DOHH2 (cell line): ENCODE results near the gene FHOD3.

ENCODE experiments used
- H3F3A ChIP-seq: fragments of 200-600 bp; sonication (generic), shearing (Covaris generic); 2 replicates; pipeline ENCODE4 v1.6.0; 2016; ENCODE audit warnings: antibody characterized with exemption, mild to moderate bottlenecking; ENCODE audit not compliant: control insufficient read depth, insufficient read depth
- H3K27ac ChIP-seq: fragments of 200-600 bp; sonication (generic); 2 replicates; pipeline ENCODE4 v1.5.1; 2014; ENCODE audit warnings: low read depth, mild to moderate bottlenecking, low read length, moderate library complexity
- H3K27me3 ChIP-seq: fragments of 200-600 bp; sonication (generic); 2 replicates; pipeline ENCODE4 v1.6.1; 2014; ENCODE audit warnings: mild to moderate bottlenecking, low read length, mixed read lengths; ENCODE audit not compliant: control insufficient read depth
- H3K36me3 ChIP-seq: fragments of 200-600 bp; sonication (generic); 2 replicates; pipeline ENCODE4 v1.6.1; 2014; ENCODE audit warnings: mild to moderate bottlenecking, low read length, moderate library complexity, mixed read lengths; ENCODE audit not compliant: control insufficient read depth
- H3K4me1 ChIP-seq: fragments of 200-600 bp; sonication (generic); 2 replicates; pipeline ENCODE4 v1.6.1; 2014; ENCODE audit warnings: mild to moderate bottlenecking, low read length, mixed read lengths; ENCODE audit not compliant: control insufficient read depth
- H3K4me2 ChIP-seq: fragments of 200-600 bp; sonication (generic); 2 replicates; pipeline ENCODE4 v1.6.0; 2014; ENCODE audit warnings: mild to moderate bottlenecking, low read length, moderate library complexity
- H3K4me3 ChIP-seq: fragments of 200-600 bp; sonication (generic); 2 replicates; pipeline ENCODE4 v1.5.1; 2014; ENCODE audit warnings: mild to moderate bottlenecking, low read length, mixed read lengths
- H3K79me2 ChIP-seq: fragments of 200-600 bp; sonication (generic); 2 replicates; pipeline ENCODE4 v1.6.1; 2014; ENCODE audit warnings: mild to moderate bottlenecking, low read length, mixed read lengths; ENCODE audit not compliant: control insufficient read depth
- H3K9me2 ChIP-seq: fragments of 200-600 bp; sonication (generic); replicated peaks from 2 replicates; pipeline ENCODE4 v1.6.1; 2014; ENCODE audit warnings: mild to moderate bottlenecking, low read length, mixed read lengths; ENCODE audit not compliant: control insufficient read depth
- H3K9me3 ChIP-seq: fragments of 200-600 bp; sonication (generic); 2 replicates; pipeline ENCODE4 v1.6.1; 2014; ENCODE audit warnings: antibody characterized with exemption, low read length, mixed read lengths; ENCODE audit not compliant: control insufficient read depth, insufficient read depth
- H4K20me1 ChIP-seq: fragments of 200-600 bp; sonication (generic); 2 replicates; pipeline ENCODE4 v1.6.0; 2014; ENCODE audit warnings: low read depth, mild to moderate bottlenecking, antibody characterized with exemption, low read length, moderate library complexity; ENCODE audit not compliant: control insufficient read depth, insufficient read depth
- CTCF ChIP-seq: fragments of 200-600 bp; sonication (generic); IDR thresholded peaks from one replicate; pipeline ENCODE4 v1.5.1; 2014; ENCODE audit warnings: antibody characterized with exemption, mild to moderate bottlenecking, low read depth, low read length; ENCODE audit not compliant: poor library complexity, severe bottlenecking
- EZH2phosphoT487 ChIP-seq: fragments of 200-600 bp; sonication (generic); IDR thresholded peaks from 2 replicates; pipeline ENCODE4 v1.6.1; 2017; ENCODE audit warnings: borderline replicate concordance, mild to moderate bottlenecking, antibody characterized with exemption, low read length, moderate library complexity, mixed read lengths

Gene FHOD3

GRCh38 chr18:36331521-36331971 is 34.0 kb downstream of the FHOD3 start:
- Histone ChIP-seq H3F3A (no peaks in the 10 kb centered on the region), H3K27me3 (peaks cover 10% of the 10 kb centered on the region), H3K27ac (no peak overlapping the region), H3K79me2 (no peaks in the 10 kb centered on the region), H3K36me3 (no peaks in the 10 kb centered on the region), H3K4me1 (no peaks in the 10 kb centered on the region), H3K4me3 (no peak overlapping the region), H4K20me1 (no peaks in the 10 kb centered on the region), H3K9me3 (no peaks in the 10 kb centered on the region), H3K9me2 (no peaks in the 10 kb centered on the region), H3K4me2 (no peak overlapping the region)
- TF ChIP-seq EZH2phosphoT487 (no peak), CTCF (no peak)

GRCh38 chr18:36333414-36333813 is 35.9 kb downstream of the FHOD3 start:
- Histone ChIP-seq H3K4me2 (no peak overlapping the region), H3K4me1 (no peaks in the 10 kb centered on the region), H3K27ac (no peak overlapping the region), H3K9me3 (no peaks in the 10 kb centered on the region), H3K4me3 (no peak overlapping the region), H3F3A (no peaks in the 10 kb centered on the region), H3K79me2 (no peaks in the 10 kb centered on the region), H3K36me3 (no peaks in the 10 kb centered on the region), H3K27me3 (peaks cover 8% of the 10 kb centered on the region), H4K20me1 (no peaks in the 10 kb centered on the region), H3K9me2 (no peaks in the 10 kb centered on the region)
- TF ChIP-seq CTCF (no peak), EZH2phosphoT487 (no peak)

- no peak overlapping the region for H3K4me3 ChIP-seq
- TF ChIP-seq CTCF (no peak), EZH2phosphoT487 (no peak)
- no peaks in the 10 kb centered on the region for H3K36me3 ChIP-seq
- H3K79me2 ChIP-seq: no peaks in the 10 kb centered on the region
- H3K27me3 ChIP-seq: peaks cover 8% of the 10 kb centered on the region
- H3K27ac ChIP-seq: no peak overlapping the region
- H3F3A ChIP-seq: no peaks in the 10 kb centered on the region
- H3K9me3 ChIP-seq: no peaks in the 10 kb centered on the region
- H3K4me1 ChIP-seq: no peaks in the 10 kb centered on the region
- H3K4me2 ChIP-seq: no peak overlapping the region
- H4K20me1 ChIP-seq: no peaks in the 10 kb centered on the region
- H3K9me2 ChIP-seq: no peaks in the 10 kb centered on the region
These were observed 37.3 kb downstream of the FHOD3 start for GRCh38 chr18:36334798-36335197.
